KBM-7 (cell line): Measurements from ENCODE around the gene KCNIP4.

Experiments
- DNase-seq: peaks from one replicate; pipeline ENCODE4 v3.0.0-alpha.2; 2015
- in situ Hi-C: fragments of 300-500 bp; cut with MboI; formaldehyde crosslinking; loops from 2 replicates; pipeline ENCODE4 v1.14.3; 2020; ENCODE audit warnings: low sequenced_read_pairs, low pct_unique_long_range_greater_than_20kb, mixed read lengths

The KCNIP4 gene

DNA sequence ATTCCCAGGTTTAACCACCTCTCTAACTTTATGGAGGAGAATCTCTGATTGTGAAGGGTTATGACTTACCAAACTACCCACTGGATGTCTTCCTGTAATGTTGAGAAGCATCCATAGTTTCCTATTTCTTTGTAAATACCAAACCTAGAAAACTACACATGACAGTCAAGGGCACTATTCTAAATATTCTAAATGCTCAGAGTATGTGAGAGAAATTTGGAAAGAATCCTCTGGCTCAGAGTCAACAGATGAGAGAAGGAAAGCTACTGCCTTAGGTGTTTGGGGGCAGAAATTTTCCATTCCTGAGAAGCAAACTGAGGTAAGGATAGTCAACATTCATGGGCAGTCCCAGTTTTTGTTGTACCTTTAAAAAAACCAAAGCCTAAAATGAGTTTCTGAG is 155.8 kb downstream of the KCNIP4 start:
- in situ Hi-C loops = loop anchor here (25.0 kb wide), 1 partner anchor 595 kb away; no protein-coding TSS in a partner anchor
- DNase-seq = no peak

DNA sequence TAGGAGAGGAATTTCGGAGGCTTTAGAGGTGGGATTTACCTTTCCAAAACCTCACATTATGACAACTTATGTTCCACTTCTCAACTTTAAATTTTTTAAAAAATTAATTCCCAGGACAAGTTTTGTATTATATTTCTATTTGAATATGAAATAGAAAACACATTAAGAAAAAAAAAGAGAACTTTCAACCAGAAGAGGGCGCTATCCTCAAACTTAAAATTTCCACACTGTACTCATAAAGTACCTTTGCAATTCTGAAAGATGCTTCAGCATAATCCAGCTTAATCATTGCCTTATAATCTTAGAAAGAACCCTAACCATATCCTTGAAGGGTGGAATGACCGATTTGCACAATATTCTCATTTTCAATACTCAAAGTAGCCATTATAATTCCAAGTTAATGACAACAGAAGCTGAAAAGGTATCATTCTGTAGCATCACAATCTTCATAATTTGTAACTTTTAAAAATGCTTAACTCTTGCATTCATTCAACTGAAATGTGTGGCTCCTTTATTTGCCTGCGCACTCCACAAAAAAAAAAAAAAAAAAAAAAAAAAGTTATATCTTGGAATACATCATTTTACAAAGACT is 158.0 kb downstream of the KCNIP4 start:
- in situ Hi-C loops = loop anchor here (25.0 kb wide), 1 partner anchor 597 kb away; no protein-coding TSS in a partner anchor
- peak; percentile 64 for DNase-seq

DNA sequence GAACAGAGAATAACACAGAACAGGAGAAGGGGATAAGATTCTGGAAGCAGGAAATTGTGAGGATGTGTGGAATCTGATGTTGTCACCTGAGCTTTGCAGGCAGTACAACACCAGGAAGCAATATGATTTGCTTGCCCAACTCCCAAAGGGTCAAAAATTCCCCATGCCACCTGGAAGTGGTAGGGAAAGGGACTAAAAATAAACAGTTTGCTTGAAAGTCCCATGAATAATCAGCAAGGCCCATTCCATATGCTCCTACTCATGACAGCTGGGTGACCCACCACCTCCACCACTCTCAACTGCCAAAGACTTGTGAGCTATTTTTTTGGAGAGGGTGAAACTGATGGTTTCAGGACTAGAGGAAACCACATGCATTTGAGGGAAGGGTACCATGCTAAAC is 168.4 kb downstream of the KCNIP4 start:
- in situ Hi-C loops = loop anchor here (25.0 kb wide), 1 partner anchor 607 kb away; no protein-coding TSS in a partner anchor
- no peak for DNase-seq

DNA sequence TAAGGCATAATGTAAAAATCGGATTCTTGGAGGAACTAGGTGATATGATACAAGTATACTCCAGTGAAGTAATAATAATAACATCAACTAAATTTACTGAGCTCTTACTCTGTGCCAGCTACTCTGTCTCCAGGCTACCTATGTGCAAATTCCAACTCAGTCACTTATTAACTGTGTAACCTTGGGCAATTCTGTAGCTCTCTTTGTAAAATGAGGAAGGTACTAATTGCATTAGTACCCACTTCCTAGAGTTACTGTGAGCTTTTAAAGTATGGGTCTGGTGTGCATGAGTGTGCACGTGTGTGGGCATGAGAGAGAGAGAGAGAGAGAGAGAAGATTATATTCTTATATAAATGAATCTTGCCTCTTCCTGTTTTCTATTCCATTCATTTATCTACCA is 169.9 kb downstream of the KCNIP4 start:
- in situ Hi-C loops = loop anchor here (25.0 kb wide), 1 partner anchor 609 kb away; no protein-coding TSS in a partner anchor
- DNase-seq = no peak

DNA sequence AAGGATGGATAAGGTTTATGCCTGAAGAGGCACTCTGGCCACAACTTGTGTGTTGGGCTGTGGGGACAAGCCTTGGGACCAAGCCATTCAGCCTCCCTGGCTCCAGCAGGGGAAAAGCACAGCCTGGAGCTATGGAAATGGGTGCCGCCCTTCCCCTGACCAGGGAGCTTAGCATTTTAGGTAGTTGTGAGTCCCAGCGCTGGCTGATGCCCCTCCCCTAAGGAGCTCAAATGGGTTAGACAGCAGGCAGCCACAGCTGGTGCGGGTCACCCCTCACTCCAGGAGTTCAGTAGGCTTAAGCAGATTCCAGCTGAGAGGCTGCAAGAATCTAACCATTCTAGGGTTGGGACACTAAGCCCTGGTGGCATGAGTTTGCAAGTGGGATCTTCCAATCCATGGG is 172.9 kb downstream of the KCNIP4 start:
- in situ Hi-C loops = loop anchor here (25.0 kb wide), 1 partner anchor 612 kb away; no protein-coding TSS in a partner anchor
- DNase-seq = no peak

DNA sequence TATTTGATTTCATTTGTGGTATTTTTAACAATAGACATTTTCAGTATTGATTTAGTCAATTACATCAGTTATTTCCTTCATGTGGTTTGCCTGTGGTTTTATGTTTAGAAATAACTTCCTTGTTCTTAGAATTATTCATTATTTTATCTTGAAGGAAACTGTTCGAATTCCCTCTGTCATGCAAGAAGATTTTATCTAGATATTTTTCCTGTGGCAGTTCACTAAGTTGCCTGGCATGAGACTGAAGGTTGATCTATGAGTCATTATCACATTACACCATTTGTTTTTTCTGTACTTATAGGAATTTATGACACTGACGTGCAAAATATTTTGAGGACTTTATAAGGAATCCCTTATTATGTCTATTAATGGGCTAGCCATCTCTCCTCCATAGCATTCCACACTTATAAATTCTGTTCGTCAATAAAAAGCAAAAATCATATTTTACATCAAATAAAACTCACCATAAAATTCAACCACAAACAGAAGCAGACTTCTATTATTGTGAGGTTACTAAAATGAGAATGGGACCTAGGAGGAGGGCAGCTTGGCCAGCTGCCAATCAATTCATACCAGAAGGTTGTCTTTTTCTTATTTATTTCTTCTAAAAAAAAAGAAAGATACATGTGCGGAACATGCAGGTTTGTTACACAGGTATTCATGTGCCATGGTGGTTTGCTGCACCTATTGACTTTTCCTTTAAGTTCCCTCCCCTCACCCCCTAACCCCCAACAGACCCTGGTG is 179.0 kb downstream of the KCNIP4 start:
- DNase-seq = peak; percentile 43
- in situ Hi-C loops = loop anchor here (25.0 kb wide), 1 partner anchor 257 kb away; no protein-coding TSS in a partner anchor

DNA sequence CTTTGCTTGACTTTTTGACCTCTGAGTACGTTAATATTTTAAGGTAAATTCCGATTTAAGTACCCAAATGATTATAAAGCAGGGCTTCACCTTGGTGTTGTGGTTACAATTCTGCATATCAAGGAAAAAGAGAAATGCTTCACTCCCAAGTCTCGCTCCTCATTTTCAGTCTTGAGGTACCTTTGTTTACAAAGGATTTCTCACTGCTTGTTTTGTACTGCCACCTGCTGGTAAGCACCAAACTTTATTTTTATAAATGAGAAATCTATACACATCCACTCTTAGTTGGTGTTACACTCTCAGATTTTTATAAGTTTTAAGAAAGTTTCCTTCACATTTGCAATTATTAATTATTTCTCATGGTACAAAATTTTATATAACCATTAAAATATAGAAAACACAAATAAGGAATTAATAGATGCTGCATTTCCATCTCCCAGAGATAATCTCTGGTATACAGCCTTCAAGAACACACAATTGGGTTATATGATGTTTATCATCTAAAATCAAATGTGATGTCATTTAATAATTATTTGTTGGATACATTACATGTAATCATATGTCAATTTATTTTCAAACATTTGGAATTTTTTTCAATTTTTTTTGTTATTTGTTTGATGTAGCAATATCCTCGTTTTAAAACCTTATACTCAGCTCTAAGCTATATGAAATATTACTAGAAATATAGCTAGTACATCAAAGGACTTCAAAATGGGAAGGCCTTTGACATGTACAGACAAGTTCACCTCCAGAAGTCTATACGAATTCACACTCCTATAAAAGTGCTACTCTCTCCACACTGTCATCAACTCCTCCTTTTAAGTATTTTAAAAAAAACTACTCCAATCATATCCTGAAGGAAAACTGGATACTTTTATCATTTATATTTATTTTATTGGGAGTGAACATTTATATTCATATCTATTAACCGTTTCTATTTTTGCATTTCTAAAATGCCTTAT is 179.9 kb downstream of the KCNIP4 start:
- peak; percentile 57 for DNase-seq
- in situ Hi-C loops = loop anchor here (25.0 kb wide), 1 partner anchor 256 kb away; no protein-coding TSS in a partner anchor

DNA sequence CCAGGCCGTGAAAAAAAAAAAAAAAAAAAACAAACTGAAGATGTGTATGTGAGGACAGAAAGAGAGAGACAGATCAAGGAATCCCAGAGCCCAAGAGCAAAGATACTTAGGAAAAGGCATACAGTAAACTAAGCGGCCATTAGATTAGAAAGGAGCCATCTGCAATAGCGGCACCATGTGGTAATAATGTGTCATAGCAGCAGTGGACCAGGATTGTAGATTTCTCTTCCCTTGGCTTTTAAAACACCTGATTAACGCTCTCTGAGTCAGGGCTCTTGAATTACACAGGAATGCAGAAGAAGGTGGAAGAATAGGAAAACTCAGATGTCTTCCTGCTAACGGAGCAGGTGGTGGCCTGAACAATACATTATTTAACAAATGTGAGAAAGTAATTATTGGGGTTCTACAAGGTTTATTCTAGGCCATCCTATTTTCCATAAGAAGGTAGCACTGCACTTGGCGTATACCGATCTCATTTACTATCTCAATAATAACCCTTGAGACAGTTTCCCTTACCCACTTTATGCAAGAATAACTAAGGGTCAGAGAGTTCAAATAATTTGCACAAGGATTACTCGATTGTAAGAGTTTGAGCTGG is 182.7 kb downstream of the KCNIP4 start:
- peak; percentile 54 for DNase-seq
- in situ Hi-C loops = loop anchor here (25.0 kb wide), 1 partner anchor 254 kb away; no protein-coding TSS in a partner anchor

DNA sequence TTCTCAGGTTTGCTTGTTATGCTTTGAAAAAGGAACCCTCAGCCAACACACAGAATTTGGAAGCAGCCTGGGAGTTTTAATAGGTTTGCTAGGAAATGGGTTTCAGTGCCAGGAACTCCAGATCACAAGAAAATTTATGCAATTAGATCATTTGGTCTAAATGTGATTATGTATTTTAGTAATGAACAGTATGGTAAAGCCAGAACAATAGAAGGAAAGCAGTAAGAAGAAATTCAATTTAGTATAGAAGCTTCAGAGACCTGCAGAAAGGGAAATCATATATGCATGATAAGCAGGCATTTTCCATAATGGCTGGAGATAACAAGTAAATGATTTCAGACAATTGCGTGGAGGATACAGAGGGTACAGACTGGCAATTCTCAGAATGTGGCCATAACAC is 184.7 kb downstream of the KCNIP4 start:
- DNase-seq = no peak
- in situ Hi-C loops = loop anchor here (25.0 kb wide), 1 partner anchor 252 kb away; no protein-coding TSS in a partner anchor

DNA sequence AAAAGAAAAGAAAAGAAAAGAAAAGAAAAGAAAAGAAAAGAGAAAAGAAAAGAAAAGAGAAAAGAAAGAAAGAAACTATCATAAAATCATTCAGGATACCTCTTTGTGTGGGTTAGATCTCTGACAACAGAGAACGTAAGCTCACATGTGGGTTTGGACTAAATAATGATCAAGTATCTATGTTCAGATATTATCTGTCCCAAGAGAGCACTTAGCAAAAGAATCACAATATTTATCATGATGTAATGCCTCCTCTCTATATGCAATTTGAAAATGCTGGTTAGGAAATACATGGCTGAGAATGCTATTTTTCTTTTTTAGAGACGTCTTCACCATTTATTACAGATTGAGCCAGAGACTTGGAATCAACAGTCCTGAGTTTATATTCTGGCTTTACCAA is 191.3 kb downstream of the KCNIP4 start:
- DNase-seq = no peak
- in situ Hi-C loops = loop anchor here (25.0 kb wide), 1 partner anchor 245 kb away; no protein-coding TSS in a partner anchor

DNA sequence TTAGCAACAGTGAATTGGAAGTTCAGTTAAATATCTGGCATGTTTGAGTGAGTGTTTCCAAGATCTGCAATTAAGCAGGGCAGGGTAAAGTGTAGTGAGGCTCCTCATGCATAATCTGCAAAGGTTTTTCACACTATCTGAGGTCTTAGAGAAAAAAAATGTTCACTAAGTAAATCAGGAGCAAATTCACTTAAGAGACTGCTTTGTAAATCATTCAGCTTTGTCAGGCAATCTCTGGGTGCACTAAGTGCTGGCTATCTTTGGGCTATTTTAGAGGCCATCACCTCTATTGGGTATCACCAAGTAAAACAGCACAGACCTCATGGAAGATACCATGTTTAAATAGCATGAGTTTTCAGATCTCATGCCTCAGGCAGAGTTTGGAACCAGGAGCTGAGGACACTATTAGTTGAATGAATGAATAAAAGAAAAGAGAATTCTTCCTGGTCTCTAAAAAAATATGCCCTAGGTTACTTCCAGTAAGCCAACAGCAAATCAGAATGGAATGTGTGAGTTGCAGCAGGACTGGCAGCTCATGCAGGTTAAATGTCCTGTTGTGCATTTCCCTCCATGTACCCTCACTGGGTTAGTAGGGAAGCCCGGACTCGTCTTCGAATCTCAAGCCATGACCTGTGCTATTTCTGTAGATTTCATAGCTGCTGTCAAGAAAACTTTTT is 195.3 kb downstream of the KCNIP4 start:
- in situ Hi-C loops = loop anchor here (25.0 kb wide), 1 partner anchor 241 kb away; no protein-coding TSS in a partner anchor
- no peak for DNase-seq

DNA sequence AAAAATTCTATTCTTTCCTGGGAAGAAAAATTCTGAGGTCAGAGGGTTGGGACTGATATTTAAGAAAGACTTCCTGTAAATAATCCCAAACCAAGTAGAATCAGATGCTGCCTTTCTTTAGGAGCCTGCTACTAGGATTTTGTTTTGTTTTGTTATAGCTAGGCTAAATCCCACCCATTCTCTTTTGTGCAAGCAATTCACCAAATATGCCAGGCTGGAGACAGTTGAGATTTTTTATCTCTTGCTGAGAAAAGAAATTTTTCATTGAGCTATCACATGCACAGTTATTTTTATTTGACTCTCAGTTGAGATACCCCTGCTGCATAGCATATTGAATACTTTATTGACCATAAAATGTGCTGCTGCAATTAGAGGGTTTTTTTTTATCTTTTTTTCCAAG is 196.0 kb downstream of the KCNIP4 start:
- in situ Hi-C loops = loop anchor here (25.0 kb wide), 1 partner anchor 240 kb away; no protein-coding TSS in a partner anchor
- no peak for DNase-seq

DNA sequence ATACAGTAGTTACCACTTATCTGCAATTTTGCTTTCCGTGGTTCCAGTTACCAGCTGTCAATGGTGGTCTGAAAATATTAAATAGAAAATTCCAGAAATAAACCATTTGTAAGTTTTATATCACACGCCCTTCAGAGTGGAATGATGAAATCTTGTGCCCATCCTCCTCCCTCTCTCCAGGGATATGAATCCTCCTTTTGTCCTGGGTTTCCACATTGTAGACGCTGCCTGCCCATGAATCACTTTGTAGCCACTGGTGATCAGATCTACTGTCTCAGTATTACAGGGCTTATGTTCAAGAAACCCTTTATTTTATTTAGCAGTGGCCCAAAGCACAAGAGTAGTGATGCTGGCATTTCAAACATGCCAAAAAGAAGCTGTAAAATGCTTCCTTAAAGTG is 198.6 kb downstream of the KCNIP4 start:
- in situ Hi-C loops = loop anchor here (25.0 kb wide), 1 partner anchor 238 kb away; no protein-coding TSS in a partner anchor

DNA sequence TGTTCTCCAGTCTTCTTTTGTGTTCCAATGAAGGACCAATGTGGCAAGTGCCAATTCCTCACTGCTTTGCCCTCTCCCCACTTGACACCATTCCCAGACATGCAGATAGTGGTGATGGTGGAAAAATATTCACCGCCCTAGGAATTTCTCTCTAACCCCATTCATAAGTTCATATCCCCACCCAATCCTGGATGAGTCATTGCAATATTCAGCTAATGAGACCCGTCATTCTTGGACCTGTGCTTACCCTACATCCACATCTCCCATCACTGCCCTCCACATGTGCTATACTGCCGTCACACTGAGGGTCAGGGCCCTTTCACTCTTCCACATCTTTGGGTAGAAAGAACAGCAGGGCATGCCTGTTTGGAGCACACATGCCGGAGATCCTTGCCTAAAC is 199.2 kb downstream of the KCNIP4 start:
- in situ Hi-C loops = no loop called here
- no peak for DNase-seq

More for the DNA sequence above, 198.6 kb downstream of the KCNIP4 start:
- DNase-seq = no peak

DNA sequence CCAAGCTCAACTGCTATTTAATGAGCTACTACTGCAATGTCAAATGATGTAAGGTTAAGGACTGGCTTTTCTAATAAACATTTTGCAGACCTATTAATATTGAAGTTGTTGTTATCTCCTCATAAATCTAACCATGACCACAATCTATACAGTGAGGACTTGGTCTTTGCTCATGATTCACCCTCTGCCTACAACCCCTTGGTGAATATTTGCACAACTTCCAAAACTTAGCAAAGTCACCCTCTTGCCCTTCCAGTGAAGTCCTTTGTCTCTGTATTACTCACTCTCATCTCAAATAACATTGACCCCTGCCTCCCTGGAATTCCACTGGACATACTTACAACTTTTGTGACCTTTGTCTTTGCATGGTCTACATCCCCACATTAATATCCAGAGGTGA is 204.5 kb downstream of the KCNIP4 start:
- in situ Hi-C loops = no loop called here
- DNase-seq = no peak

DNA sequence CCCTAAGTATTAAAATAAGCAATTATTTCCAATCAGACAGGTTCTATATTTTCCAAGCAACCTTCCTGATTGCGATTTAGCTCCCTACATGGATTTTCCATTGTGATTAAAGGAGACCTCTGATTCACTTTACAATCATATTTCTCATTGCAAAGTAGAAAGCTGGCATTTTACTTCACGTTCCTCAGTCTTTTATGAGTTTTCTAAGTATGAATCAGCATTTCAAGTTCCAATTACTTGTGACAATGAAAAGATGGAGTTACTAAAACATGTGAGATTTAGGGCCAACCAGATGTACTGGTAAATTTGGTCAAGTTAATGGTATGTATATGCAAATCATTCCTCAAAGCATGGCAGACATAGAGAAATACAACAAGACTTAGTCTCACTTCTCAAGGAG is 206.2 kb downstream of the KCNIP4 start:
- in situ Hi-C loops = no loop called here
- DNase-seq = no peak

DNA sequence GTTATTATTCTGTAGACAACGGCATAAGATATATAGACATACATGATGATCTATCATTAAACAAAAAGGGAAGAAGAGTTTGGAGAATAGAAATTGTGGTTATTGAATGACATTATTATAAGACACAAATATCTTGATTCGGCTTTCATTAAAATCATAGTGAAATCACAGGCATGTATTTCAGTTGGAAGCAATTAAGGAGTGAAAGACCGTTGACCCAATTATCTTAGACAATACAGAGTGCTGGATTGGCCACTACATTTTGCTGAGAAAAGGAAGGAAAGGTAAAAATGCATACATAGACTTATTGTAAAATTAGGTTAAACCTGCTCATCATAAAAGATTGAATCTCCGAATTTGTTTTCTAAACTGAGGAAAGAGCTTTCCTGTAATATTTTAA is 209.8 kb downstream of the KCNIP4 start:
- in situ Hi-C loops = no loop called here
- DNase-seq = no peak

DNA sequence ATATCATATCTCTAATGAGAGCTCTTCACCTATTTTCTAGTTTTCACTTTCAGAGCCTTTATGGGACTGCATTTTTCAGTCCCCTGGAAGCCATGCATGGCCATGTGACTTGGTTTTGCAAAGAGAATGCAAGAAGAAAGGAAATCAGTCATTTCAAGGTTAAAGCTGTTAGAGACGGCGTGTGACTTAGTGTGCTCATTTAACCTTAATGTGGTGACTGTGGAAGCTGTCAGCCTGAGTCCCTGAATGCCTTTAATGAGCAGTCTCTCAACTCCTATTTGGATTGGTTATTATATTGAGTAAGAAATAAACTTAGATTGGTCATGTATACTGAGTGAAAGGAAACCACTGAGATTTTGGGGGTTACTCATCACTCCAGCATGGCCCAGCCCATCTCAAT is 212.7 kb downstream of the KCNIP4 start:
- in situ Hi-C loops = no loop called here
- no peak for DNase-seq
